GF-D8 (cell line): ENCODE results near the gene HDAC4.

Experiments
- DNase-seq: peaks from one replicate; lab custom pipeline; 2025; lab: John Stamatoyannopoulos, UW

HDAC4 gene

DNA sequence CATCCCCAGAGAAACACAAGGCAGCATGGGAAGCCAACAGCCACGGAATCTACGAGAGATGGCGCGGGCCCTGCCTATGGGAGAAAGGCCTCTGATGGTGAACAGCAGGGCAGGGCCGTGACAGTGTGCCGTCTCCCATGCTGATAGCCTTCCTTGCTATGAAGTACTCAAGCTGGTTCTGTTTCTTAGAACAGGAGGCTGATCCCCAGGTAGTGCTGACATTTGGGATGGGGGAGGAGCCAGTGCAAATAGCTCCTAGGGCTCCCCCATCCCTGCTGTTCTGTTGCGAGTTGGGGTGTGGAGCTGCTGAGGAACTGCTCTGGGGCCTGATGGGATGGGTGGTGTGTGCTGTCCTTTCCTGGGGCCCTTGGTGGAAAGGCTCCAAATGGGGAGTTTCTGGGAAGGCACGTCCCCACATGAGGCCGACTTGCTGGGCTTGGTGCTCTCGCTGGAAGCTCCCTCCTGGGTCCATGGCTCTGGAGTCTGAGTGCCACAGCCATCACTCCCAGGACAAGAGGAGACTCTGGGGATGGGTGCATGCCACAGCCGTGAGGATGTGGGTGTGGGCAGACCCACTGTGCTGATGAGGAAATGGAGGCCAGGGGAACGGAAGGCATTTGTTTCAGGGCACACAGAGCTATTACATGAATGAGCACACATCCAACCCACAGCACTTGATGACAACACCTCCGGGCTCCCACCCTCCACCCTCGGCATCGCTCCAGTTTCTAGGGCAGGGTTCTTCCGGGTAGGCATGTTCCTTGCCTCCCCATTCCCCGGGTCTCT, 246.8 kb downstream of the HDAC4 start:
- DNase-seq = no peak

DNA sequence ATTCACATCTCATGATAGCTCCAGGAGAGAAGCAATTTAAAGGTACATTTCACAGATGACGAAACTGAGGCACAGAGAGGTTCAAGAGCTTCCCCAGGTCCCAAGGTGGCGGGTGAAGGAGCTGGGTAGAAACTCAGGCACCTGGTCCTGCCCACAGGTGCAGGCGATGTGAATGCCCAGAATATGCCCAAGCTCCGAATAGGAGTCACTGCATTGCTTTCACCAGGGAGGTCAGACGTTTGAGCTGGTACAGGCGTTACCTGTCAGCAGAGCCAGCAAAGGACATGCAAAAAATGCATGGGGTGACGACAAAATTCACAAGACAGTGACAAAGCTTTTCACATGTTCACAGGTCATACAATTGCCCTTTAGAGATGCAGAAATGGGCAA, 247.9 kb downstream of the HDAC4 start:
- DNase-seq = no peak

DNA sequence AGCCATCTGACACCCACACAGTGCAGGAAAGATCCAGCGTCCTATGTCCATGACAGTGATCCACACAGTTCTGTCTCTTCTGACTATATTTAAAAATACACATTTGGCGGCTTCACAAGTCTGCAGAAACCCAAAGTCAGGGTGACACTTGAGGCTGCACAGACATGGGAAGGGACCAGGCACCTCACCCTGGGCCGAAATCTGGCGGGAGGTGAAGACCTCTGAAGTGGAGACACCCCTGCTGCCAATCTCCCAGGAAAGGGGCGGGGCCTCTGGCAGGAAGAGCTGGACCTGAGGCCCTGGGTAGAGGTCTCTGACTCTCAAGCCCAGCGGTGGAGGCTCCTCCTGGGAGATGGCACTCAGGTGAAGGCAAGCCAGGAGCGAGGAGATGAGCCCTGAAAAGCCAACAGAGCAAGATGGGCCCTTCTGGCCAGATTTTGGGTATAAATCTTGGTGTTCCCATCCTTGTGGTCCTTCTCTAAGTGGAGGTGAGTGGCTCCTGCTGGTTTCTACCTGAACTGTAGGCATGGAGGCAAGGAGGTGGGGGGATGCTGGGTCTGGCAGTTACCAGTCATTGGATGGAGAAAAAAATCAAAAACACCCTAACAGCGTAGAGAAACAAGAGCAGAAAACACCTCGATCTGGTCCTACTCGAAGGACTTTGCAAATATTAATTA, 248.4 kb downstream of the HDAC4 start:
- no peak for DNase-seq

DNA sequence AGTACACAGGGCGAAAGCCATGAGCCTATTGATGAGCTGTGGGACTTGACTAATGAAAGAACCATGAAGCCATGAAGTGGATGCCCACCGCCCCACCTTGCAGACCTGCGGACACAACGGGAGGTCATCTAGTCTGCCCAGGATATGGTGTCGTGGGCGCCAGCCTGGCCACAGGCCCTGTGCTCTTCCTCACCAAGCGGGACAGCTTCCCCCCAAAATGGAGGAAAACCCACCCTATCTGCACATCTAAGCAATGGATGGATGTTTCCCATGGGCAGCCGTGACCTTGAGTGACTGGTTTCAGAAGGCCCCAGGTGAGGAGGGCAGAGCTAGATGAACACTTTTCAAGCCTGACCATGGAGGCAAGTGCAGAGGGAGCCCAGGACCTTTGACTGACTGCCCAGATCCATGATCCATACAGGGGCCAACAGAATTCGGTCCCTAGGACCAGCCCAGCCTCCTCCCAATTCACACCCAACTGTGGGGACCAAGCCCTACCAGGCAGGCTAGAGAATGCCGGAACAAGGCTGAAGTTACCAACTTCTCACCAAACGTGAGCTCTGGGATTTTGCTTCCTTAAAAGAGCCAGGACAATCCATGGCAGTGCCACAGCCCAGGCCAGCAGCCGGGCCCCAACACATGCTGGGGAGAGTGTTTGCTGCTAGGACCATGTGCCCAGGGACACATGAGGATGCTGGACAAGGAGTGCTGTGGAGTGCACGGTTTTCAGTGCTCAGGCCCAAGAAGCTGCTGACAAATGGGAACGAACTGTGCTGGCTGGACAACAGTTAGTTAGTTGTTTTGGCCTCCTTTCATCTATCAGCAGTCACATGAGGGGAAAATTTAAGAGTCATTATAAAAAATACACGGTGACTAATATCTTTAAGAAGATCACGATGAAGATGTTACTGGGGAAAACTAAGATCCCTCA, 249.4 kb downstream of the HDAC4 start:
- no peak for DNase-seq

DNA sequence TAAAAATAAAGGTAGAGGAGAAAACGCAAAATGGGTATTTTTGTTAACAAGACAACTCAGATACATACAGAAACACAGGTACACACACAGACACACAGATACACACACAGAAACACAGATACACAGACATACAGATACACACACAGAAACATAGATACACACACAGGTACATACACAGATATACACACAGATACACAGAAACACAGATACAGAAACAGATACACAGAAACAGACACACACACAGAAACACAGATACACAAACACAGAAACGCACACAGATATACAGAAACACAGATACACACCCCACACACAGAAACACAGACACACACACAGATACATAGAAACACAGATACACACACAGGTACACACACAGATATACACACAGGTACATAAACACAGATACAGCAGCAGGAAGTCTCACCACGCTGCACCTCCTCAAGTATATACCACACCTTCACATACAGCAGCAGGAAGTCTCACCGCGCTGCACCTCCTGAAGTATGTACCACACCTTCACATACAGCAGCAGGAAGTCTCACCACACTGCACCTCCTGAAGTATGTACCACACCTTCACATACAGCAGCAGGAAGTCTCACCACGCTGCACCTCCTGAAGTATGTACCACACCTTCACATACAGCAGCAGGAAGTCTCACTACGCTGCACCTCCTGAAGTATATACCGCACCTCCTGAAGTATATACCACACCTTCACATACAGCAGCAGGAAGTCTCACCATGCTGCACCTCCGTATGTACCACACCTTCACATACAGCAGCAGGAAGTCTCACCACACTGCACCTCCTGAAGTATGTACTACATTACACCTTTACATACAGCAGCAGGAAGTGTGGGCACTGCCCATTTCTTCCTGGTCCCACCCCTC, 250.5 kb downstream of the HDAC4 start:
- DNase-seq = no peak

DNA sequence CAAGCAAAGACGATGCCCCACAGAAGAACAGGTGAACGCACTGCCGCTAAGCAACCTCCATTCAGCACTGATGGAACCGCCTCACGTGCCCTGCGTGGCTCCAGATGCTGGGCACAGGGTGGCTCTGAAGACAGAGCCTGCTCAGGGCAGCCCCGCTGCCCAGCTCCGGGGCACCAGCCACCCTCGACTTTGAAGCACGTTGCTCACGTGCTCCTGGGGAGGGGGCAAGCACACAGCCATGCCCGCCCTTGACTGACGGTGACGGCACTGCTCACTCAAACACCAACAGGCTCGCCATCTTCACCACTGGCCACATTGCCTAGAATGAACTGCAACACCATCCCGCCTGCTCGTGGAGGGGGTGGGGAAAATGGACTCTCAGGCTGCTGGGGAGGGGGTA, 251.3 kb downstream of the HDAC4 start:
- DNase-seq = no peak

DNA sequence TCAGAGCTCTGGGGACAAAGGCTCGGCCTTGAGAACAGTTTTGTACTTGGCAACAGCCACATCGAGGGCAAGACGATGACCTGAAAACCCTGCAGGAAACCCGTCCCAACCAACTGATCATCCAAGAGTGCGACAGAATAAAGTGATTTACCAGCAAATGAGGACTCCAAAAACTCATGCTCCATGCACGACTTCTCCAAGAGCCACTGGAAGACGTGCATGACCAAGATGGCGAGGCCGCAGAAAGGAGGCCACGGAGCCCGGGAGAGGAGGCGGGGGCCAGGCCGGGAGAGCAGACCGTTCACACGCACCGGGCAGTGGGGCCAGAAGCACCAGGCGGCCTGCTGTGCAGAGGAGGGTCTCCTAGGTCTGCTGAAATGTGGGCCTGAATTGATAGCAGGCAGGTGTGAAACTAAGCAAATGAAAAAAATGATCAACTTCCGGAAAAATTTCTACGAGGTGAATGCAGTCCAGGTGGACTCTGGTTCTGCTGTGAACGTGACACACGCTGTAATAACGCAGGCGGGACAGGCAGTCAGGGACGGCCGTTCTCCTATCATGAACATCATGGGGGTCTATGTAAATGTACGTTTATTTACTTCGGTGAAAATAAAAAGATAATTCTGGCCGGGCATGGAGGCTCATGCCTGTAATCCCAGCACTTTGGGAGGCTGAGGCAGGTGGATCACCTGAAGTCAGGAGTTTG, 252.2 kb downstream of the HDAC4 start:
- no peak for DNase-seq

DNA sequence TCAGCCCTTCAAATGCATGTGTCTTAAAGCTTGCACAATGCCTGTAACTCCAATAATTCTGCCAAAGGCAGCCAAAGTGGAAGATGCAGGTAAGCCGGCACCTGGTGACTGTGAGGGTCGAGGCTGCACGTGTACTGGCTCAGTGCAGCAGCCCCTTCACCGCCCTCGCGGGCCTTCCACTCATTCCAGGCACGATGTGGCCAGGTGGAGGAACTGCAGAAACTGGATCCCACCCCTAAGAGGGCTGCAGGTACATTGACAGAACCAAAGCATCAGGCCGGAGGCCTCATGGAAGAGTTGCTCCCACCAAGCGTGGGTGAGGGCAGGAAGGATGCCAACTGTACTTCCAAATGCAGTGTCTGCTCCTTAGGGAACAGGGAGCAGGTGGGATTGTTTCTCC, 253.4 kb downstream of the HDAC4 start:
- no peak for DNase-seq

DNA sequence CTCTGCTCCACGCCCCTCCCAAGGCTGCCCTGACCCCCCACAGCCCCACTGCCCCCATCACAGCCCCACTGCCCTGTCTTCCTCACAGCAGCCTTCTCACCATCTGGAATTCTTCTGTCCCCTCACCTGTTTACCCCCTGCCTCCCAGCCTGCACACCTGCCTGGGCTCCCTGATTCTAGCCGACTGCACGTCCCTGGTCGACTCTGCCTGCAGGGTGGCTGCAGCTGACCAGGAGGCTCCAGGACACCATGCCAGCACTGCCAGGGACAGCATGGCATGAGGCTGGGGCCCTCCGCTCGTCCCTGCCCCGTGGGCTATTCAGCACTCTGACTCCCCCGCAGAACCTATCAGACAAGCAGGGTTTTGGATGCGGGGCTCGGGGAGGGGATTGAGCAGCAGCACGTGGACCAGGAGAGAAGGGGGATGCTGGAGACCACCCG, 254.1 kb downstream of the HDAC4 start:
- no peak for DNase-seq

DNA sequence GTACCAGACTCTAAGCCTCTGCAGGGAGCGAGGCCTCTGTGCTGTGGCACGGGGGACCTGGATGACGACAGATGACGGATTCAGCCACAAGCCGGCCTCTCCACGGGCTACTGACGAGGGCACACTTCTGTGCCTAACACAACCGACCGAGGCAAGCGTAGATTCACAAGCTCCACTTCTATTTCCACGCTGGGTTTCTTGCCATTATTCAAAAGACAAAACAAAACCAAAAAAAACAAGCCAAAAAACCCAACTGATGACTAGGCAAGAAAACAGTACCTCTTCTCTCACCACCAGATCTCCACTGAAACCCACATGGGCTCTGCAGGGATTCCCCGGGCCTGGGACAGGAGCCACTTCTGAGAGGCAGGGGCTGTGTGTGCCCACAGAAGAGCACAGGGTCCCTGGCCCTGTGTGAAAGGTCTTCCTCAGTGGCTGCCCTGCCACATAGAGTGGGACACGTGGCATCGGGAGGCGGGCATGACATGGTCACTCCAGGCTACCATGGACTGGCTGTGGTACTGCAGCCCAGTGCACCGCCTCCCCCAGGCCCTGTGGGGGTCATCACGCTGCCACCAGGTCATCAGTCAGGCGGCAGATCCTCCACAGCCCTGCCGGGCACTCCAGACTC, 254.7 kb downstream of the HDAC4 start:
- no peak for DNase-seq

DNA sequence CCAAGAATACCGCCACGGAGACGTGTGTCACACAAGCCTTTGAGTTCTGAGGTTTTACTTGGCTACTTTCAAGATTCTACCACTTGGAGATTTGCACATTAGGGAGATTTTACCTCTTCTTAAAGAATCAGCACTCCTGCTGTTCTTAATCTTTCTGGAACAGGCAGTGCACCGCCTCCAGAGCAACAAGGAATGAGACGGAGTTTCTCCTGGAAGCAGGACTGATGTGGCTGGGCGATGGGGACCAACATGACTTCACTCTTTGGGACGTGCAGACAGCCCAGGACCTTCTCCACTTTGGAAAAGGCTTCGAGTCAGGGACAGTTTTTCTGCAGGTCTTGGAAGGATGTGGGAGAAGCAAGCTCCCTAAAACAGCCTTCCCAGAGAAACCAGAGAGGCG, 255.2 kb downstream of the HDAC4 start:
- DNase-seq = no peak

DNA sequence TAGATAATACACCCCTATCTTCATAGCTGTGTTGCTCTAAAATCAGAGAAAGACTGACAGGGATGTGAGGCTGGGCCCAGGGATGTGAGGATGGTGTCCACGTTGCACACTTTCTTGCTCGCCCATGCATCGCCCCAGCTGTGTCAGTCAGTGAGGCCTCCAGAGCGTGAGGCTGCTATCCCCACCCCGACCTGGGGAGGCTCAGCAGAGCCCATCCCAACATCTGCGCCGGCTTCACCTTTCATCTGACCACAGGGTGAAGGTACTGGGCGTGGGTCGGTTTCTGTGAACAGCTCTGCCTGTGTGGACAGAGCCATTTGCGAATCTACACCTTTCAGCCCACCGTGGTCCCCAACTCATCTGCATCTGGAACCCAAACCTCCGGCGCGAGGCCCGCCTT, 255.7 kb downstream of the HDAC4 start:
- no peak for DNase-seq

DNA sequence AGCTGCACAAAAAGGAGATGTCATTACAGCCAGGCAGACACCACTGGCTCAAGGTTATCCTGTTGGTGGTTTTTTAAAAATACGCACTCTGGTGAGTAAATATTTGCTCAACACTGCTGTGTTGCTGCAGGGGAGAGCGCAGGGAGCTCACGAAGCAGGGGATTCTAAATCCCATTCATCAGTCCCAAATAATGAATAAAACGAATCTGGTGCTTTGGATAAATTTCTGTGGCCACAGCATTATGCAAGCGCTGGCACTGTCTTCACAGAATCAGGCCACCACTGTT, 256.2 kb downstream of the HDAC4 start:
- no peak for DNase-seq

DNA sequence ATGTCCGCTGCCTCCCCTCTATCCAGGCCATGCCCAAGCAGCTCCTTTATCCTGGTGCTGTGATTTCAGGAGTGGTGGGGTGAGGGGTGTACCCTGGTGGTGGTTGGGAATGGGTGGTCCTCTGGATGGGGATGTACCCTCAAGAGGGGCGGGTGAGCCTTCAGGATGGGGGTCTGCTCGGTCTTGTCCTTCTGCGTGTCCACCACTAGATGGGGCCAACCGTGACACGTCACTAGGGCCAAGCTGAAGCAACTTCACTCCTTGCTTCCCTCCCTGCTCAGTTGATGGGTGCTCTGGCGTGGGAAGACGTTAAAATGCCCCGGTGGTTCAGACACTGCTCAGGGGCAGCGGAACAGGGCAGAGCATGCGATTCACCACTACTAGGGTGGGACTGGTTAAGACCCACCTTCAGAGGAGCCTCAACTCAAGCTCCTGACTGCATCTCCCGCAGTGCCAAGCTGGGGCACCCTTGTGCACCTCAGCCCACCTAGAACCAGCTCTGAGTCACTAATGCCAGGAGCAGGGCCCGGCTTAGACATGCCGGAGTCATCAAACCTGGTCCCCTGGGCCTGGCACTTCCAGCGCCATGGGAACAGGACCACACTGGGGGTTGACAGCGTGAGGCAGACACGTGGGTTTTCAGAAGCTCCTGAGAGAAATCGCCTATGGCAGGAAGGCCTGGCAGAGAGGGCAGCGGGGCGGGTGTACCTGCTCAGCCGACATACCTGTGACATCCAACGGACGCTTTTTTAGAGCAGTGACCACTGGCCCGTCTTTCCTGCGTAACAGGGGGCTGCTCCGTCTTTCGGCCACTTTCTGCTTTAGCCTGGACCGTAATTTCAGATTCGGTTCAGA, 256.7 kb downstream of the HDAC4 start:
- no peak for DNase-seq

DNA sequence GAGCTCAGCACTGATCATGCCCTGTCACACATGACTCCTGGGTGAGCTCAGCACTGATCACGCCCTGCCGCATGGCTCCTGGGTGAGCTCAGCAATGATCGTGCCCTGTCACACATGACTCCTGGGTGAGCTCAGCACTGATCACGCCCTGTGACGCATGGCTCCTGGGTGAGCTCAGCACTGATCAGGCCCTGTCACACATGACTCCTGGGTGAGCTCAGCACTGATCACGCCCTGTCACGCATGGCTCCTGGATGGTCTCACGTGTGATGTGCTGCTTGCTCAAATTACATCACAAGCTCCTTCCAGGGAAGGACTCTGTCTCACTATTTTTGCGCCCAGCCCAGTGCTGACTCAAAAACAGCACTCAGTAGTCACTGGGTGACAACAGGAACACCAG, 258.0 kb downstream of the HDAC4 start:
- DNase-seq = no peak

DNA sequence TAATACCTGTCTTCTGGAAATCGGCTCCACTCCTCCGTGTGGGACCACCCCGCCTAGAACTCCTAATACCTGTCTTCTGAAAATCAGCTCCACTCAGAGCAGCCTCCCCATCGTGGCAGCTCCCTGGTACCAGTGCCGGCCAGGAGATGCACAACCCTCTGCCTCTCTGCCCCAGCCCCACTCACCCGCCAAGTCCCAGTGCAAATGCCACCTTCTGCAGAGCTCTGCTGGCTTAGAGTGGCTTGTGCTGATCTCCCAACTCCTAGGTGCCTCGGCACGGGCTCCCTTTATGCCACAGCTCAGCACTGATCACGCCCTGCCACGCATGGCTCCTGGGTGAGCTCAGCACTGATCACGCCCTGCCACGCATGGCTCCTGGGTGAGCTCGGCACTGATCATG, 258.5 kb downstream of the HDAC4 start:
- DNase-seq = no peak

DNA sequence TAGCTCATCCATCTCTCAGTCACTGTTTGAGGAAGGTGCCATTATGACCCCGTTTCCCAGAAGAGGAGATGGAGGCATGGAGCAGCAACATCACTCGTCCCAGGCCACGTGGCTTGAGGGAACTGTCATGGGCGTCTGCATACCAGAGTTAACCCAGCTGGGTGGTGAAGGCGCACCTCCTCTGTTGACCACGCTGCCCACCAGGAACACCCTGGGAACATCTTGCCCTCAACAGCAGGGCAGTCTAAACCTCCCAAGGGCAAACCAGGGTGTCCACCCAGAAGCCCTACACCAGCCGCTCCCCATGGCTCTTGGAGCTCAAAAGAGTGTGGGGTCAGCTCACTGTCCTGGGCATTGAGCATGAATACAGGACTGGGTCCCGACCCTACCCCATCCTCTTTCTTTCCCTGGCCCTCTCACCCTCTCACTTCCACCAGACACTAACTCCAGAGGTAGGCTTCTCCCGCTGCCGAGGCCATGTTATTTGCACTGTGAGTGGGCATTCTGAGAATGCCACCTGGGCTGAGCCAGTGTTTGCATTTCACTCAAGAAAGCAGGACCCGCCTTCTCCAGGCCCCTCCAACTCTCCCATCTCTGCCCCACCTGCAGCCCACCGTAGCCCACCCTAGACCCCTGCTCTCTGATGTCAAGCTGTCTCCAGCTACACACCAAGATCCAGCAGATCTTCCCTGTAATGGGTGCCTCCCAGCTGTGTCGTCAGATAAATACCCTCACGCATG, 259.6 kb downstream of the HDAC4 start:
- no peak for DNase-seq

DNA sequence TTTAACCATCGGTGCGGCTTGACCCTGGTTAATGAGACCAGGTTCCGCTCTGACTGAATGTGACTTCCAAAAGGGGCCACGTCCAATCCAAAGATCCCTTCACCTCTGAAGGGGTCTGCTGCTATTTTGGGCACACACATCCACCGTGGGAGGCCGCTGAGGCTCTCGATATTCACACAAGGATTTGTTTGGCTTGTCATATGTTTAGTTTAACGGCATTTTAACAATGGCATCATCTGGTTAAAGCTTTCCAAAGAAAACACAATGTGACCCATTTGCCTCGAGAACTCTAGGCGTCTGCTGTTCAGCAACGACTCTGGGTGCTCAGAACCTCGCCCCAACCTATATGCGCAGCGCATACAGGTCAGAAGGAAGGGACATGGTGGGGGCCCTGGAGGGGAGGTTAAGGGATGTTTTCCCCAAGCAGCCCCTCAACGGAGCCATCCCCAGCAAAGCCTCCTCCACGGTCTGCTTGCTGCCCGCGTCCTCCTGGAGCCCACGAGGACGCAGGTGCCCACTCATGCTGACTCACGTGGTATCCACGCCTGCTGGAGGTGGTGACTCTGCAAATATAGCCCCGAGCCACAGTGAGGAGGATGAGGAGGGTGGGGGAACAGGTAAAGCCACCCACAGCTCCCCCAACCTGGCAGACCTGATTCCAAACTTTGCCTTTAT, 260.3 kb downstream of the HDAC4 start:
- no peak for DNase-seq

DNA sequence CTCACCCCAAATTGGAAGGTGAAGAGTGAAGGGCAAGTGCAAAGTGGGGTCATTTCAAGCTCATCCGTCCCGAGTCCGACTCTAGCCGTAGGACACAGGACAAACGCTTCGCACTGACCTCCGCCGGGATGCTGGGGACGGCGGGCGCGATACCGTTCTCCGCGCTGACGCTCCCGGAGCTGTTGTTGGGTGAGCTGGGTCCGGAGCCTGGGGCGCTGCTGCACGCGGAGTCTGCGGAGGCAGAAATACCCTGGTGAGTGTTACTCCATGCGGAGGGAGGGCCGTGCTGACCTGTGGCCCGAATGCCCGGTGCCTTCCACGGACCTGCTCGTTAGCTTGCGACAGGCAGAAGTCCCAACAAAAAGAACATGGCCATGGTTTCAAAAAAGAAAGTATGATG, 261.3 kb downstream of the HDAC4 start:
- DNase-seq = no peak
